Measurements from ENCODE around the gene WDR26. TPM values are rescaled to one million over a fixed set of nuclear protein-coding genes. Genes with fewer than 3 reads are reported as not detected.

Gene WDR26
- total RNA-seq, 2 donors from 2014 or later: 75.6 to 154 TPM

GRCh38 chr1:224393294-224393693 is 41.3 kb downstream of the WDR26 start:
- peaks cover 25% of the 10 kb centered on the region for H3K4me1 Mint-ChIP-seq
- ATAC-seq (replicated peaks): no peak

DNA sequence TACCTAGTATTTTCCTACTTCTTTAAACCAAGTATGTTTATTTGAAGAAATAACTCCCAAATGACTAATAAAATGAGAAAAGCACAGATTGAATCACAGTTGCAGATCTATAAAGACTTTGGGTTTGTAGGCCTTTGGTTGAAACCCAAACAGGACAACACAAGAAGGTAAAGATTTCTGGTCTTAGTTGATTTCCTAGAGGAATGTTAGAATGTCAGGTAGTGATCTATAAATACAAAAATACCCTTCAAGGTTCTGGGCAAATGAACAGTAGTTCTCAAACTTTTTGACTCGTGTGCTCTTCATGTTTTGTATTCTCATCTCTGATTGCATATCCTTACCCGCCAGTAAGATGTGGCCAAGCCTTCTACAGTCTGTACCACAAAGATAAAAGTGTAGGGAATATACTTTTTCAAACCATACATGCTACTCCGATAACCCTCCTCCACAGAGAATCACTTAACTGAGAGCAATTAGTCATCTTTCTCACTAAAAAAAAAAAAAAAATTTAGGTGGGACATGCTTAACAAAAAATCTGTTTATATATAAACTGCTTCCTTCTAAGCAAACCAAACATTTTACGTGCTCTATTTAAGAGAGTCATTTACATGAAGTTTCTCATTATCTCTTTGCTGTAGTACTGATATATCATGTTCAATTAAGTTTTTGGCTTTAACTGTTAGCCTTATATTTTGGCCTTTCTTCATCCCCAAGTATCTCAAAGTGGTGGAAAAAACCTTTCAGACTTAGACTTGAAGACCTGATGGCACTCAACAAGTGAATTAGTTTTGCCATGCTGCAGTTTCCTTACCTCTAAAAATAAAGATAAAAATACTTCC is 42.0 kb downstream of the WDR26 start:
- peak; percentile 83 for ATAC-seq (replicated peaks)
- peaks cover 29% of the 10 kb centered on the region for H3K4me1 Mint-ChIP-seq
- H3K27me3 Mint-ChIP-seq: no peaks in the 10 kb centered on the region
- H3K4me3 Mint-ChIP-seq: peak overlapping the region; percentile 12
- peak overlapping the region; percentile 78 for H3K27ac Mint-ChIP-seq
- H3K9me3 Mint-ChIP-seq: no peaks in the 10 kb centered on the region
- peaks cover 100% of the 10 kb centered on the region for H3K36me3 Mint-ChIP-seq (ENCODE audit: low read depth)

More at GRCh38 chr1:224393294-224393693, 41.3 kb downstream of the WDR26 start:
- peaks cover 100% of the 10 kb centered on the region for H3K36me3 Mint-ChIP-seq (ENCODE audit: low read depth)
- no peaks in the 10 kb centered on the region for H3K27me3 Mint-ChIP-seq
- no peak overlapping the region for H3K27ac Mint-ChIP-seq
- H3K9me3 Mint-ChIP-seq: no peaks in the 10 kb centered on the region
- no peak overlapping the region for H3K4me3 Mint-ChIP-seq

- H3K4me3 Mint-ChIP-seq: no peak overlapping the region
- peaks cover 100% of the 10 kb centered on the region for H3K36me3 Mint-ChIP-seq (ENCODE audit: low read depth)
- ATAC-seq (replicated peaks): no peak
- H3K4me1 Mint-ChIP-seq: peaks cover 31% of the 10 kb centered on the region
- no peaks in the 10 kb centered on the region for H3K27me3 Mint-ChIP-seq
- H3K9me3 Mint-ChIP-seq: no peaks in the 10 kb centered on the region
- H3K27ac Mint-ChIP-seq: no peak overlapping the region
These were observed 44.1 kb downstream of the WDR26 start for GRCh38 chr1:224390517-224390916.

GRCh38 chr1:224387943-224388342 is 46.7 kb downstream of the WDR26 start:
- H3K27ac Mint-ChIP-seq: peak overlapping the region; percentile 21
- H3K9me3 Mint-ChIP-seq: no peaks in the 10 kb centered on the region
- H3K4me3 Mint-ChIP-seq: no peak overlapping the region
- H3K4me1 Mint-ChIP-seq: peaks cover 26% of the 10 kb centered on the region
- no peaks in the 10 kb centered on the region for H3K27me3 Mint-ChIP-seq
- H3K36me3 Mint-ChIP-seq (ENCODE audit: low read depth): peaks cover 96% of the 10 kb centered on the region
- ATAC-seq (replicated peaks): no peak

DNA sequence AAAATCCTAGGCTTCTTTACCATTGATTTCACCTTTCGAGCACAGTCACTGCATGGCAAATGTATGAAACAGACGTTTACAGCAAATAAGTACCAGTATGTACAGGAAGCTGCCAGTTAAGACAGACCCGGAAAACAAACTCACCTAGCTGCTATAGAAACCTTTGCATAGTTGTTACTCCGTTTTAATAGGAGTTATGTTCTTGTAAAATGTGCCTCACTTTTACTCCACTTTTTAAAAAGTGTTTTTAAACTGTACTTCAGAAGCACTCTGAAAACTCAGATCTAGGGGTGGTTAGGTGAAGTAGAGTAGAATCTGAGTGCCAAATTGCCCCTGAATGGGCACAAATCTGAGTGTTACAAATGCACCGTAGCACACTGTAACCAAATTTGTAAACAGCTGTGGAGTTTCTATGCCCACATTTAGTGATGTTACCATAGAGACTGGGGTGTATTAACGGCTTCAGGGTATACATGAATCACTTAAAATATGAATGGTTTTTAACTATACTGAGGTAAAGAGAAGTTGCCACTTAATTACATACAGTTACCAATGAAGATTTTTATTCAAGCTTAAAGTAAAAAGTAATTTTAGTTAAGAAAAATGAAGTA is 47.2 kb downstream of the WDR26 start:
- H3K27ac Mint-ChIP-seq: no peak overlapping the region
- peaks cover 92% of the 10 kb centered on the region for H3K36me3 Mint-ChIP-seq (ENCODE audit: low read depth)
- H3K4me3 Mint-ChIP-seq: no peak overlapping the region
- H3K27me3 Mint-ChIP-seq: no peaks in the 10 kb centered on the region
- peaks cover 21% of the 10 kb centered on the region for H3K4me1 Mint-ChIP-seq
- H3K9me3 Mint-ChIP-seq: no peaks in the 10 kb centered on the region
- peak; percentile 59 for ATAC-seq (replicated peaks)

GRCh38 chr1:224383218-224383617 is 51.4 kb downstream of the WDR26 start:
- Mint-ChIP-seq H3K36me3 (ENCODE audit: low read depth) (peaks cover 80% of the 10 kb centered on the region), H3K4me1 (peaks cover 48% of the 10 kb centered on the region), H3K9me3 (no peaks in the 10 kb centered on the region), H3K4me3 (no peak overlapping the region), H3K27ac (no peak overlapping the region), H3K27me3 (no peaks in the 10 kb centered on the region)
- ATAC-seq (replicated peaks): no peak

GRCh38 chr1:224381880-224382548 is 52.6 kb downstream of the WDR26 start:
- H3K36me3 Mint-ChIP-seq (ENCODE audit: low read depth): peaks cover 80% of the 10 kb centered on the region
- no peaks in the 10 kb centered on the region for H3K27me3 Mint-ChIP-seq
- peaks cover 47% of the 10 kb centered on the region for H3K4me1 Mint-ChIP-seq
- H3K4me3 Mint-ChIP-seq: peak overlapping the region; percentile 67
- ATAC-seq (replicated peaks): peak; percentile 60
- H3K9me3 Mint-ChIP-seq: no peaks in the 10 kb centered on the region
- H3K27ac Mint-ChIP-seq: peak overlapping the region; percentile 20

- Mint-ChIP-seq H3K36me3 (ENCODE audit: low read depth) (peaks cover 80% of the 10 kb centered on the region), H3K4me1 (peaks cover 64% of the 10 kb centered on the region), H3K27ac (peak overlapping the region; percentile 45), H3K9me3 (no peaks in the 10 kb centered on the region), H3K4me3 (peak overlapping the region; percentile 67), H3K27me3 (no peaks in the 10 kb centered on the region)
- ATAC-seq (replicated peaks): peak; percentile 44
These were observed 54.6 kb downstream of the WDR26 start for GRCh38 chr1:224380003-224380402.

DNA sequence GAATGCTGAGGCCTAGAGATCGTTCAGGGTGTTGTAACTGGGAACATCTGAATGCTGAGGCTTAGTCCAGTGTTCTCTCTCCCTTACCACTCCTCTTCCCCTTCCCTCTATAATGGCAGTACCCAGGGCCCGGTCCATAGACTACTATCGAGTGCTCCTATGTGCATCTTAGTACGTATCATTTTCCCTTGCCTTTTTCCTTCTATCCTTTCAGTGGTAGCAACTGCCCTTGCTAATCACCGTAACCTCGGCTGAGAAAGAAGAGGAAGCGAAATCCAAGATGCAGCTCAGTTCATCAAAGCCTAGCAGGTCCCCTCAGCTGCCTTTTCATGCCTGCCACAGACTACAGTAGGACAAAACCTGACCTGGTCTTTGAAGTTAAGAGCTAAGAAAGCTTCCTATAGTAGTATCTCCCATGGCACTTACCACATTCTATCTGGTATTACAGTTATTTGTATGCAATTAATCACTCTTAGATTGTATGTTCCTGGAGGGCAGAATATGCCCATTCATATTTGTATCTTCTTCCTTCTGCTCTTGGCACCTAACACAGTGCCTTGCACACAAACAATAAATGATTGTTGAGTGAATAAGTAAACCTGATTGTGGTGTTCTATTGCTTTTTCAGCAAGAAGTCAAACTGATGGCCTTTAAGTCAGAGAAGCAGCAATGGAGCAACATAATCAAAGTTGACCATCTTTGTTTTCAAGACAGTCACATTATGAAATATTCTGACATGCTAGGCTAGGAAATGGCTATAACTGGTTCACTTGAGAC is 55.6 kb downstream of the WDR26 start:
- H3K27ac Mint-ChIP-seq: no peak overlapping the region
- H3K4me1 Mint-ChIP-seq: peaks cover 70% of the 10 kb centered on the region
- no peak for ATAC-seq (replicated peaks)
- H3K36me3 Mint-ChIP-seq (ENCODE audit: low read depth): peaks cover 80% of the 10 kb centered on the region
- no peaks in the 10 kb centered on the region for H3K9me3 Mint-ChIP-seq
- no peaks in the 10 kb centered on the region for H3K27me3 Mint-ChIP-seq
- H3K4me3 Mint-ChIP-seq: peak overlapping the region; percentile 67

- Mint-ChIP-seq H3K4me3 (peak overlapping the region; percentile 48), H3K27ac (peak overlapping the region; percentile 56), H3K4me1 (peaks cover 70% of the 10 kb centered on the region), H3K9me3 (no peaks in the 10 kb centered on the region), H3K27me3 (no peaks in the 10 kb centered on the region), H3K36me3 (ENCODE audit: low read depth) (peaks cover 88% of the 10 kb centered on the region)
- ATAC-seq (replicated peaks): peak; percentile 80
These were observed 57.0 kb downstream of the WDR26 start for GRCh38 chr1:224377676-224378006.

DNA sequence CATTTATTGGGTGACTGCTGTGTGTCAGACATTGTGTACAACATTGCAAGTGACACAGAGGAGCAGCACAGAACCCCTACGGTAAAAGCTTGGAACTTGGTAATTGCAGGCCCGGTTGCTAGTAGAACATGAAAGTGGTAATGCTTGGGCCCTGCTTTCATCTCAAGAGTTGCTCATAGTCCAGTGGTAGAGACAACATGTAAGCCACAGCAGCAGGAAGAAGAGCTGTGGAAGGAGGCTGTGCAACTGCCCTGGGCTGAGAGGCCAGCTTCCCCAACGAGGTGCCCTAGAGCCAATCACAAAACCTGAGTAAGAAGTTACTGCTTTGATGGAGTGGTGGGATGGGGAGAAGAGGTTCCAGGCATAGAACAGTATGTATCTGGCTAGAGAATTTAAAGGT is 59.5 kb downstream of the WDR26 start:
- peaks cover 95% of the 10 kb centered on the region for H3K36me3 Mint-ChIP-seq (ENCODE audit: low read depth)
- H3K4me3 Mint-ChIP-seq: no peak overlapping the region
- no peaks in the 10 kb centered on the region for H3K27me3 Mint-ChIP-seq
- H3K27ac Mint-ChIP-seq: no peak overlapping the region
- peak; percentile 12 for ATAC-seq (replicated peaks)
- H3K4me1 Mint-ChIP-seq: peaks cover 59% of the 10 kb centered on the region
- no peaks in the 10 kb centered on the region for H3K9me3 Mint-ChIP-seq

DNA sequence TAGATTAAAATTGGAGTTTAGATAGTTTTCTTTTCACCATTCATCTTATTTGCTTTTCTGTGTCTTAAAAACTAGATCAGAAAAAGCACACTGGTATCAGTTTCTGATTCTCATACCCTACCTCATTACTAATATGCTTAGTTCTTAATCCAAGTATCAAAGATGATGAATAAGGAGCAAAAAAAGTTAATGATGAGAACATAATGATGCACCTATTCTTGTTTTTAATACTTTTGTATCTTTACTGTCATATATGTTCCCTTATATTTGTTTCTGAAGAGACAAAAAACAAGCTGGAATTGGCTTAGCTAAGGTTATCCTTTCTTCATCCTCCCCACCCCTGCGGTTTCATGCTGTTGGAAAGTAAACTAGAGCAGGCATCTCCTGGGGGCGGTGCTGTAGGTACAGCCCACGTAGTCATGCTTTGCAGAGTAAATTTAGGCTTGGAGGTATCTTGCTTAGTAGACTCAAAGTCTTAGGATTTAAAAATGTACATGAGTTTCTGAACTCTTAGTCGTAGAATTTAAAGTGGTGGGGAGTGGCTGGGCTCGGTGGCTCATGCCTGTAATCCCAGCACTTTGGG is 61.5 kb downstream of the WDR26 start:
- Mint-ChIP-seq H3K9me3 (no peaks in the 10 kb centered on the region), H3K4me3 (peak overlapping the region; percentile 21), H3K27me3 (no peaks in the 10 kb centered on the region), H3K4me1 (peaks cover 59% of the 10 kb centered on the region), H3K36me3 (ENCODE audit: low read depth) (peaks cover 100% of the 10 kb centered on the region), H3K27ac (peak overlapping the region; percentile 60)
- peak; percentile 49 for ATAC-seq (replicated peaks)

GRCh38 chr1:224368409-224368808 is 66.2 kb downstream of the WDR26 start:
- H3K27me3 Mint-ChIP-seq: no peaks in the 10 kb centered on the region
- peak overlapping the region; percentile 15 for H3K4me3 Mint-ChIP-seq
- H3K4me1 Mint-ChIP-seq: peaks cover 33% of the 10 kb centered on the region
- peak overlapping the region; percentile 59 for H3K27ac Mint-ChIP-seq
- ATAC-seq (replicated peaks): peak; percentile 85
- no peaks in the 10 kb centered on the region for H3K9me3 Mint-ChIP-seq
- peaks cover 96% of the 10 kb centered on the region for H3K36me3 Mint-ChIP-seq (ENCODE audit: low read depth)

DNA sequence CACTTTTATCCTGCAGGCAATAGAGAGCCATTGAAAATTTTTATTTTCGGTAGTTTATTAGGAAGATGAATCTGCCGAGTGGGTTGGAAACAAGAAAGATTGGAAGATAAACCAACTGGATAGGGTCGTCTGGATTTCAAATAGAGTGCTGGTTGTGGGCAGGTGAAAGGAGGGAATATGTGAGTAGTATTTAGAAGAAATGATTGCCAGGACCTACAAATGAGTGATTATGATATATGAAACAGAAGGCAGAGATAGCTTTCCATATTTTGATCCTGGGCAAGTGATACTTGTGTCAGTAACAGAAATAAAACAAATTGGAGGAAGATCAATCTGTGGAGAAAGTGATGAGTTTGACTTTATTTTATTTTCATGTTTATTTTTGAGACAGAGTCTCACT is 75.4 kb downstream of the WDR26 start:
- H3K27ac Mint-ChIP-seq: no peak overlapping the region
- H3K9me3 Mint-ChIP-seq: no peaks in the 10 kb centered on the region
- H3K27me3 Mint-ChIP-seq: no peaks in the 10 kb centered on the region
- ATAC-seq (replicated peaks): no peak
- H3K4me3 Mint-ChIP-seq: peak overlapping the region; percentile 90
- H3K4me1 Mint-ChIP-seq: peaks cover 17% of the 10 kb centered on the region
- H3K36me3 Mint-ChIP-seq (ENCODE audit: low read depth): peaks cover 31% of the 10 kb centered on the region
